Activated CD8-positive, alpha-beta T cell treated with anti-CD3 and anti-CD28 coated beads for 36 hours (primary cell): ENCODE measurements around the gene GRB10. TPM values are rescaled to one million over a fixed set of nuclear protein-coding genes. Genes with fewer than 3 reads are reported as not detected.

Experiments
- ATAC-seq: fragments of 200-7000 bp; cut with Tn5 transposase; one replicate; pipeline ENCODE4 v1.10.0; 2021; ENCODE audit warnings: mild to moderate bottlenecking, moderate library complexity
- CTCF ChIA-PET: fragments of 350-600 bp; sonication (Branson Sonifier 250); formaldehyde crosslinking; loops from one replicate; lab custom pipeline; 2021; ENCODE audit warnings: antibody characterized with exemption; lab: Charles Lee
- POLR2A ChIA-PET: fragments of 350-600 bp; sonication (Branson Sonifier 250); formaldehyde crosslinking; loops from one replicate; lab custom pipeline; 2021; ENCODE audit warnings: antibody characterized with exemption; lab: Charles Lee
- DNase-seq: peaks from one replicate; pipeline ENCODE4 v3.0.0-alpha.2; 2020
- H3K27ac Mint-ChIP-seq: one replicate; pipeline ENCODE4 v1.8.0; 2021; ENCODE audit warnings: mild to moderate bottlenecking, mixed read lengths
- H3K27me3 Mint-ChIP-seq: one replicate; pipeline ENCODE4 v1.8.0; 2021; ENCODE audit warnings: mixed read lengths
- H3K36me3 Mint-ChIP-seq: one replicate; pipeline ENCODE4 v1.8.0; 2021; ENCODE audit warnings: low read depth, mixed read lengths
- H3K4me1 Mint-ChIP-seq: one replicate; pipeline ENCODE4 v1.8.0; 2021; ENCODE audit warnings: low read depth, mixed read lengths
- H3K4me3 Mint-ChIP-seq: one replicate; pipeline ENCODE4 v1.8.0; 2021; ENCODE audit warnings: mild to moderate bottlenecking, moderate library complexity, mixed read lengths
- H3K9me3 Mint-ChIP-seq: one replicate; pipeline ENCODE4 v1.8.0; 2021; ENCODE audit warnings: mixed read lengths
- intact Hi-C: fragments of 100-400 bp; cut with micrococcal nuclease; formaldehyde crosslinking; loops from one replicate; pipeline ENCODE4 v1.10.0; 2022
- total RNA-seq, 2 experiments: library from RNA; stranded (reverse); gene quantifications; one replicate each; pipeline ENCODE4 v1.2.3, GENCODE V29; 2021
- TF ChIP-seq, protein P1 (sequence below): fragments of 200-600 bp; IDR thresholded peaks from one replicate; pipeline ENCODE4 v1.8.0; 2022; ENCODE audit warnings: antibody characterized with exemption, mild to moderate bottlenecking

The GRB10 gene
- total RNA-seq, 2 experiments from 2014 or later, result 5.6 to 6.9 TPM

DNA sequence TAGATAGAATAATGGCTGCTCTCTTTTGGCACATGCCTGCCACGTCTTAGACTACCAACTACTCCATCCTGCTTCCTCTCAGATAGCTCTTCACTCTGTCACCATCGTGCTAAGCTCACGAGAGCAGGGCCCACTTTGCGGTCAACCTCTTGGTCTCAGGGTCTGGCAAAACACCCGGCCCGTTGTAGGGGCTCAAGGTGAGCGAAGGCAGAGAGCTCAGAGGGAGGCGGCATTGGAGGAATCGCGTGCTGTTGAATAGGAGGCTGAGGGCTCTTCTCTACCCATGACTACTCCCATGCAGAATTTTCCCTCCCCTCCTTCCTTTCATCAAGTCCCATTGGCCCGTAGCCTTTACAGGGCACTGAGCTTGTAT is 116.6 kb downstream of the GRB10 start:
- no peak for ATAC-seq
- Mint-ChIP-seq H3K27me3 (no peaks in the 10 kb centered on the region), H3K27ac (no peak overlapping the region), H3K4me1 (peaks cover 39% of the 10 kb centered on the region), H3K4me3 (no peak overlapping the region), H3K36me3 (no peaks in the 10 kb centered on the region), H3K9me3 (no peaks in the 10 kb centered on the region)
- ChIA-PET POLR2A (no interaction called here), CTCF (interaction anchor here (0.8 to 0.9 kb wide), 3 partner anchors 11 to 198 kb away, joined by 3 to 6 read pairs (median 3); no protein-coding TSS in a partner anchor)
- TF ChIP-seq, protein P1, sequence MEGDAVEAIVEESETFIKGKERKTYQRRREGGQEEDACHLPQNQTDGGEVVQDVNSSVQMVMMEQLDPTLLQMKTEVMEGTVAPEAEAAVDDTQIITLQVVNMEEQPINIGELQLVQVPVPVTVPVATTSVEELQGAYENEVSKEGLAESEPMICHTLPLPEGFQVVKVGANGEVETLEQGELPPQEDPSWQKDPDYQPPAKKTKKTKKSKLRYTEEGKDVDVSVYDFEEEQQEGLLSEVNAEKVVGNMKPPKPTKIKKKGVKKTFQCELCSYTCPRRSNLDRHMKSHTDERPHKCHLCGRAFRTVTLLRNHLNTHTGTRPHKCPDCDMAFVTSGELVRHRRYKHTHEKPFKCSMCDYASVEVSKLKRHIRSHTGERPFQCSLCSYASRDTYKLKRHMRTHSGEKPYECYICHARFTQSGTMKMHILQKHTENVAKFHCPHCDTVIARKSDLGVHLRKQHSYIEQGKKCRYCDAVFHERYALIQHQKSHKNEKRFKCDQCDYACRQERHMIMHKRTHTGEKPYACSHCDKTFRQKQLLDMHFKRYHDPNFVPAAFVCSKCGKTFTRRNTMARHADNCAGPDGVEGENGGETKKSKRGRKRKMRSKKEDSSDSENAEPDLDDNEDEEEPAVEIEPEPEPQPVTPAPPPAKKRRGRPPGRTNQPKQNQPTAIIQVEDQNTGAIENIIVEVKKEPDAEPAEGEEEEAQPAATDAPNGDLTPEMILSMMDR, result no peak
- no peak for DNase-seq
- intact Hi-C loops, result no loop called here

DNA sequence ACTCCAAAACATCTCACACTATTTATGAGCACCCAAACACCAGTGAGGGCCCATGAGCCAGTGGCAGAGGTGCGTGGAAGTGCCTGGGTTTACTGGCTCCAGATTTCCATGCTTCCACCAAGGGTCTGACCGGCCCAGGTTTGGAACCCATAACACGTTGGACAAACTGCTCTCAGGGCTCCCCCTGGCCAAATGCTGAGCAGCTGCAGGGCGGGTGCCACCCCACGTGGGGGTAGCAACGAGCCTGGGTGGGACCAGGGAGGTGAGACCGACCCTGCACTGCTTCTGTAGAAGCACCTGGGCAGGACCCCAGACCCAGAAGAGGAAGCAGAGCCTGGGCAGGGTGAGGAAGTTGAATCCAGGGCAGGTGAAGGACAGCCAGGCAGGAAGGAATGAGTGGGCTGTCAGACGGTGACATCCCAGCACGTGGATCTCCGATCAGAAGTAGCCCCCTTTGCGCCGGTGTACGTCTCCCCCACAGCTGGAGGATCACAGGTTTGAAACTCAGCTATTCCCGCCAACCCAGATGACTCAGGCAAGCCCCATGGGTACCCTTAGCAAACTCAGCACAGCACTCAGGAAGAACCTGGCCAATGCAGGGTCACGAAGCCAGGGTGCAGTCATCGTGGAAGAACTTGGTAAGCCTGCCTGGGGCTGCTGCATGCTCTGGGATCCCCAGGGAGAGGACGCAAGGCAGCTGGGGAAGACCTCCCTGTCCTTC is 117.1 kb downstream of the GRB10 start:
- Mint-ChIP-seq H3K27ac (no peak overlapping the region), H3K9me3 (no peaks in the 10 kb centered on the region), H3K27me3 (no peaks in the 10 kb centered on the region), H3K4me1 (peaks cover 44% of the 10 kb centered on the region), H3K4me3 (no peak overlapping the region), H3K36me3 (no peaks in the 10 kb centered on the region)
- ATAC-seq, result no peak
- TF ChIP-seq, protein P1, result no peak
- intact Hi-C loops, result no loop called here
- DNase-seq, result no peak
- CTCF ChIA-PET, result interaction anchor here (0.8 to 1.0 kb wide), 4 partner anchors 12 to 197 kb away, joined by 3 to 6 read pairs (median 3); no protein-coding TSS in a partner anchor
- POLR2A ChIA-PET, result no interaction called here

DNA sequence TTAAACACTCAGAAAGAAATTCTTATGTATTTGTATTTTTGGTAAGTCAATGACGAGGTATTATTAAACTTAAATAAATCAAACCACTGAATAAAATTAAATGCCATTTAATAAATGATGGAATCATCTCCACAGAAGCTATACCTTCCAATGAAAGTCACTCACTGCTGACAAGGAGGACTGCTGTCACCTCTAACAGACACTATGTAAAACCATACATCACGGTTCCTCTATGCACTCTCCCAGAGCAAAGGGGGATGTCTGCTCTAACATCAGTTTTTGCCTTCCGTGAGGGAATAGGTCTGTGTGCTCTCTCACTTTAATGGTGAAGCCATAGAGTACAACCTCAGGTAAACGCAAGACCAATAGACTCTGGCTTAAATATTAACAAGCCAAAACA is 117.8 kb downstream of the GRB10 start:
- peak overlapping the region; percentile 53 for H3K27ac Mint-ChIP-seq
- CTCF ChIA-PET, result interaction anchor here (1.0 kb wide), 2 partner anchors 11 to 14 kb away, joined by 3 read pairs; no protein-coding TSS in a partner anchor
- no peak for DNase-seq
- intact Hi-C loops, result no loop called here
- TF ChIP-seq, protein P1, result no peak
- peak; percentile 16 for ATAC-seq
- peaks cover 2% of the 10 kb centered on the region for H3K36me3 Mint-ChIP-seq
- POLR2A ChIA-PET, result no interaction called here
- no peak overlapping the region for H3K4me3 Mint-ChIP-seq
- no peaks in the 10 kb centered on the region for H3K9me3 Mint-ChIP-seq
- H3K27me3 Mint-ChIP-seq, result no peaks in the 10 kb centered on the region
- peaks cover 50% of the 10 kb centered on the region for H3K4me1 Mint-ChIP-seq

DNA sequence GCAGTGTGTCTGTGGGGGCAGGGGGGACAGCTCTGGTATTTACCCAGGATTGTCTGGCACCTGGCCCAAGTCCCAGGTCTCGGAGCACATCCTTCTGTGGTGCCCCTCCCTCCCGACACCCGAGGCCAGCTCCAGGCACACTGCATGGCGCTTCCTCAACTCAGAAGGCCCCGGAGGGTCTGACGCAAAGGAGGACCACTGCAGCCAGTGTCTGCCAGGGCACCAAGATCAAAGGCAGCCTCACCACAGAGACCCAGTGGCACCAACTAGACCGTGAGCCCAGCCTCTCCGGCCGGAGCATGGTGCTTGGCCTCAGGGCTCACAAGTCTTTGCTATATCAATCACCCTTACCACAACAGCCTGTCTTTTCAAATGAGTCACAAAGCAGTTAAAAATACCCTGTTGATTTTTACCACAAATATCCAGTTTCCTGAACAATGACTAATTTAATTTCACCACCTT is 118.2 kb downstream of the GRB10 start:
- peak; percentile 49 for DNase-seq
- ChIA-PET POLR2A (interaction anchor here (0.6 kb wide), 1 partner anchor 75 kb away, joined by 3 read pairs; no protein-coding TSS in a partner anchor), CTCF (interaction anchor here (1.0 kb wide), 2 partner anchors 11 to 15 kb away, joined by 3 read pairs; no protein-coding TSS in a partner anchor)
- intact Hi-C loops, result no loop called here
- Mint-ChIP-seq H3K36me3 (peaks cover 2% of the 10 kb centered on the region), H3K4me1 (peaks cover 54% of the 10 kb centered on the region), H3K4me3 (no peak overlapping the region), H3K9me3 (no peaks in the 10 kb centered on the region), H3K27me3 (no peaks in the 10 kb centered on the region), H3K27ac (no peak overlapping the region)
- peak; percentile 66 for ATAC-seq
- TF ChIP-seq, protein P1, result no peak
